HEK293 (cell line): ENCODE measurements around the gene MAGED2.

ENCODE experiments used
- BCL11A ChIP-seq: fragments of 450-650 bp; formaldehyde crosslinking; IDR thresholded peaks from 2 replicates; pipeline ENCODE4 v1.5.1; 2016; ENCODE audit warnings: low read depth, missing biosample characterization, missing genetic modification characterization
- ZNF121 ChIP-seq: fragments of 450-650 bp; formaldehyde crosslinking; IDR thresholded peaks from 2 replicates; pipeline ENCODE4 v1.5.1; 2016; ENCODE audit warnings: missing biosample characterization, missing genetic modification characterization
- ZNF76 ChIP-seq: fragments of 450-650 bp; formaldehyde crosslinking; IDR thresholded peaks from 2 replicates; pipeline ENCODE4; 2016; ENCODE audit warnings: low read depth, missing biosample characterization, missing genetic modification characterization, borderline replicate concordance
- TF ChIP-seq, protein P1 (sequence below): fragments of 450-650 bp; formaldehyde crosslinking; IDR thresholded peaks from 2 replicates; pipeline ENCODE4 v1.5.1; 2016; ENCODE audit warnings: missing biosample characterization, missing genetic modification characterization

DNA sequence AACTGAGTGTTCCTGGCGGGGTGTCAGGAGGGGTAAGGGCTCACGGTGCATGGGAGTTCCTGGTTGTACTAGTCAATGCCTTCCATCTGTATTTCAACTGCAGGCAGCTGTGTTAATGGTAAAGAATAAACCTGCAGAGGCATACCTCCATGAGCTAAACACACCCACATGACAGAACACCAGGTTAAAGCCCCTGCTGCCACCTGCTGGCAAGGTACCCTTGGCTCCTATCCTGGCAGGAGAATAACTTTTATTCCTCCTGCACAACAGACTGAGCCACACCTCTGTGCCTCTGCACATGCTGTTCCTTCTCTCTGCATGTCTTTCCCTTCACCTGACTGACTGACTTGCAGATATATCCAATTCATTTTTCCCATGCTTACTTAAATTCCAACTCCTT lies 20.6 kb upstream of the MAGED2 start:
- TF ChIP-seq ZNF121 (tag by site-specific recombination) (no peak), ZNF76 (tag by site-specific recombination) (no peak), BCL11A (tag by site-specific recombination) (no peak)
- TF ChIP-seq, protein P1, sequence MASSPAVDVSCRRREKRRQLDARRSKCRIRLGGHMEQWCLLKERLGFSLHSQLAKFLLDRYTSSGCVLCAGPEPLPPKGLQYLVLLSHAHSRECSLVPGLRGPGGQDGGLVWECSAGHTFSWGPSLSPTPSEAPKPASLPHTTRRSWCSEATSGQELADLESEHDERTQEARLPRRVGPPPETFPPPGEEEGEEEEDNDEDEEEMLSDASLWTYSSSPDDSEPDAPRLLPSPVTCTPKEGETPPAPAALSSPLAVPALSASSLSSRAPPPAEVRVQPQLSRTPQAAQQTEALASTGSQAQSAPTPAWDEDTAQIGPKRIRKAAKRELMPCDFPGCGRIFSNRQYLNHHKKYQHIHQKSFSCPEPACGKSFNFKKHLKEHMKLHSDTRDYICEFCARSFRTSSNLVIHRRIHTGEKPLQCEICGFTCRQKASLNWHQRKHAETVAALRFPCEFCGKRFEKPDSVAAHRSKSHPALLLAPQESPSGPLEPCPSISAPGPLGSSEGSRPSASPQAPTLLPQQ = no peak
